ENCODE results near the gene SMG6. TPM values are rescaled to one million over a fixed set of nuclear protein-coding genes. Genes with fewer than 3 reads are reported as not detected.

Gene SMG6
- total RNA-seq, 2 donors from 2014 or later, result 33.2 to 82.9 TPM

DNA sequence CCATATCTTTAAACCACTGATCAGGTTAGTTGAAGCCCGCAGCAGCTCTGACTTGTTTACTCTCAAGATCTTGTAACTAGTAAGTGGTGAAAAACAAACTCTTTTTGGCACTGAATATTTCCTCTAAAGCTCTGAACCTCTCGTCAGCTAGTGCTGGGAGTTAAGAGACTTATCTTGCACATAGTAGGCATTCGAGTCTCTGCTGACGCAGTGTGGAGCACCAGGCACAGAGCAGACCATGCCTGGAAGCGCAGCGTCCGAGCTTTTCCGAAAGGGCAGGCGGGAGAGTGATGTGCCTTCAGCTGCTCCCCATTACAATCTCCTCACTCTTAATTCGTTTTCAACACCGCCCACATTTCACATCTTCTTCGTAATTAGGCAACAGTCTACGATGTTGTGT, 63.0 kb downstream of the SMG6 start:
- no peak for ATAC-seq (ENCODE audit: insufficient number of reproducible peaks, low FRiP score, low read depth)
- no peak overlapping the region for H3K4me3 ChIP-seq
- DNase-seq (ENCODE audit: low spot score), result no peak
- H3K9me3 ChIP-seq, result no peaks in the 10 kb centered on the region
- peaks cover 40 to 70% of the 10 kb centered on the region in 2 donors for H3K4me1 ChIP-seq (ENCODE audit: control insufficient read depth in 1 of 2, low read depth in 2 of 2)
- TF ChIP-seq, protein P1, sequence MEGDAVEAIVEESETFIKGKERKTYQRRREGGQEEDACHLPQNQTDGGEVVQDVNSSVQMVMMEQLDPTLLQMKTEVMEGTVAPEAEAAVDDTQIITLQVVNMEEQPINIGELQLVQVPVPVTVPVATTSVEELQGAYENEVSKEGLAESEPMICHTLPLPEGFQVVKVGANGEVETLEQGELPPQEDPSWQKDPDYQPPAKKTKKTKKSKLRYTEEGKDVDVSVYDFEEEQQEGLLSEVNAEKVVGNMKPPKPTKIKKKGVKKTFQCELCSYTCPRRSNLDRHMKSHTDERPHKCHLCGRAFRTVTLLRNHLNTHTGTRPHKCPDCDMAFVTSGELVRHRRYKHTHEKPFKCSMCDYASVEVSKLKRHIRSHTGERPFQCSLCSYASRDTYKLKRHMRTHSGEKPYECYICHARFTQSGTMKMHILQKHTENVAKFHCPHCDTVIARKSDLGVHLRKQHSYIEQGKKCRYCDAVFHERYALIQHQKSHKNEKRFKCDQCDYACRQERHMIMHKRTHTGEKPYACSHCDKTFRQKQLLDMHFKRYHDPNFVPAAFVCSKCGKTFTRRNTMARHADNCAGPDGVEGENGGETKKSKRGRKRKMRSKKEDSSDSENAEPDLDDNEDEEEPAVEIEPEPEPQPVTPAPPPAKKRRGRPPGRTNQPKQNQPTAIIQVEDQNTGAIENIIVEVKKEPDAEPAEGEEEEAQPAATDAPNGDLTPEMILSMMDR (IDR thresholded peaks at IDR 0.05), result no peak
- no peaks in the 10 kb centered on the region for H3K36me3 ChIP-seq
- no peaks in the 10 kb centered on the region for H3K27me3 ChIP-seq (replicated peaks; ENCODE audit: insufficient read depth)
- H3K27ac ChIP-seq, result peak overlapping the region; percentile 59 to 67

DNA sequence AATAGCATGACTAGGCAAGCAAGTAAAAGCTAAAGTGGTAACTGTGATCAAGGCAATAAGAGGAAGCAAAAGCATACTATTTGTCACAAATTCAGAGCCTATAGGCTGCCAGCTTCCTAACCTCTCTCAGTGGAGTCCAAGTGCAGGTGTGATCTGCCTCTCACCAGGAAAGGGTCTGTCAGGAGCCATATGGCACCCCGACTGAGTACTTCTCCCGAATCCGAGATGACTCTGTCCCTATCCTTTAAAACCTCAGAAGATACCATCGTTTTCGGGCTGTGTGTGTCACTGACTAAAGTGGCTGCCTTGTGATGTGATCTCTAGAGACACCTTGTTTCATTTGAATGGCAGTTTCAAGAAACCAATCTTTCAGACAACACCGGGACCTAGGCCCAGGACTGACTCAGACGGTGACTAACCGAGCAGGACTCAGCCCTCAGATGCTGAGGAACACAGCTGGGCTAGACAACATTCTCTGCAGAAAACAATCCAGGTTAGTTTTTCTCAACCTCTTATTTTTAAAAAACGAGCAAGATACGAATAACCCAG, 63.6 kb downstream of the SMG6 start:
- Histone ChIP-seq H3K4me3 (no peak overlapping the region), H3K4me1 (ENCODE audit: control insufficient read depth in 1 of 2, low read depth in 2 of 2) (peaks cover 45 to 72% of the 10 kb centered on the region in 2 donors), H3K36me3 (no peaks in the 10 kb centered on the region), H3K27me3 (replicated peaks; ENCODE audit: insufficient read depth) (no peaks in the 10 kb centered on the region), H3K9me3 (no peaks in the 10 kb centered on the region), H3K27ac (peak overlapping the region; percentile 59 to 67)
- TF ChIP-seq, protein P1 (IDR thresholded peaks at IDR 0.05), result no peak
- ATAC-seq (ENCODE audit: insufficient number of reproducible peaks, low FRiP score, low read depth), result no peak
- DNase-seq (ENCODE audit: low spot score), result peak; percentile 55

DNA sequence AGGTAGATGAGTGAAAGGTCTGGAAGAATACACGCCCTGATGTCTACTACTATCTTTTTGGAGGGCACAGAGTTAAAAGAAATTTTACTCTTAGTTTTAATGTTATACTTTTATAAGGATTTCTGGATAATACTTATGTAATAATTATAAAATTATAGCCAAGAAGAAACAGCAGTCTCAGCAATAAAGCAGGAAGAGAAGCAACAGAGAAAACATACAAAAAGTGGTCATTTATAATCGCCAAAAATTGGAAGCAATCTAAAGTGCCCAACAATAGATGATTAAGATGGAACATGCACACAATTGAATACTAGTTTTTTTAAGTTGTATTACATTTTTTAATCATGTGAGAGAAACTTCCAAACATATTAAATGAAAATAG, 64.4 kb downstream of the SMG6 start:
- no peaks in the 10 kb centered on the region for H3K27me3 ChIP-seq (replicated peaks; ENCODE audit: insufficient read depth)
- no peak for ATAC-seq (ENCODE audit: insufficient number of reproducible peaks, low FRiP score, low read depth)
- peaks cover 41 to 69% of the 10 kb centered on the region in 2 donors for H3K4me1 ChIP-seq (ENCODE audit: control insufficient read depth in 1 of 2, low read depth in 2 of 2)
- H3K36me3 ChIP-seq, result no peaks in the 10 kb centered on the region
- H3K27ac ChIP-seq, result peak overlapping the region; percentile 77 to 80
- no peak overlapping the region for H3K4me3 ChIP-seq
- TF ChIP-seq, protein P1 (IDR thresholded peaks at IDR 0.05), result no peak
- no peak for DNase-seq (ENCODE audit: low spot score)
- no peaks in the 10 kb centered on the region for H3K9me3 ChIP-seq

DNA sequence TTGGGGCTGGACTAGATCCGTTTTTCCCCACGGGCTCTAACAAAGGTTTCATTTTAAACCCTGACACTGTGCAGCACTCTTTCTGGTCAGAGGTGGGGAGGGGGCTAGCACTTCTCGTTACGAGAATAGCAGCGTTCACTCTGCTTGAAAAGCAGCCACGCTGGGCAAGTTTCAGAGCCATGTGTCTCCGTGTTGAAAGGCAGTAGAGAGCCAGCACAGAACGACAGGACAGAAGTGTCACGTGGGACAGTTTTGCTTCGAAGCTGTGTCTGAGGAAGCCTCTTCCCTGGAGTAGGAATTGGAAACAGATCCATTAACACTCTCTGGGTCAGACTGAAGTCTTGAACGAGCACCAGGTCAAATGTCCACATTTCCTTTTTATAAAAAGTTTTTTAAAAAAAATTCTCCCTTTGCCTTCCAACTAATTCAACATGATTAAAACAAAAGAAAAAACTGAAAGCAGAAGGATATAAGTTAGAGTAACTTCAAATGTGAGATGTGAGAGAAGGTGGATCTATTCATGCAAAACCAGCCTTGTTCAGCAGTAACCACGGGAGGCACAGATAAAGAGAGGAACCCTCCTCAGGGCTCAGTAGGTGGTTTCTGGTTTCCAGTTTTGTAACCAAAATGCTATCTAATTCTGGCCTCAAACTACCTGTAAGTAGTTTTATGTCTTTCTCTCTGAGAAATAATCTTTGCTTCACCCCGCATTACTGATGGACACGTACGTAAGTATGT, 65.0 kb downstream of the SMG6 start:
- no peaks in the 10 kb centered on the region for H3K9me3 ChIP-seq

DNA sequence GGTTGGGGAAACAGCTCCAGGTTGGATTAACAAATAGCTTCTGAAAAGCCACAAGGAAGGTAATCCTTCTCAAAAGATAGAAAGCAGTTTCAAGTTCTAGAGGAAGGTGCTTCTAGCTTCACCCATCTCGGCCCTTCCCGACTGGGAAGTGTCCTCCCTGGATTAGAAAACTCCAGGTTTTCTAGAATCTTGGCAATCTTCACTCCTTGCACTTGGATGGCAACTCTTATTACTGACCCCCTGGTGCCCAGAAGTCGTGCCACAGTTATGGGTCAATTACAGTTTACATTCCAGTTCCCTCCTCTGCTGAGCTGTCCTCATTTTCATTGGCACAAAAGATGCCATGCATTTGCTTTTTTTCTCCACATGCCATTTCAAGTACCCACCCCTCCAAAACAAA, 65.6 kb downstream of the SMG6 start:
- Histone ChIP-seq H3K9me3 (no peaks in the 10 kb centered on the region), H3K4me1 (ENCODE audit: control insufficient read depth in 1 of 2, low read depth in 2 of 2) (peaks cover 42 to 75% of the 10 kb centered on the region in 2 donors), H3K4me3 (peak overlapping the region; percentile 51), H3K36me3 (no peaks in the 10 kb centered on the region), H3K27ac (peak overlapping the region; percentile 77 to 80), H3K27me3 (replicated peaks; ENCODE audit: insufficient read depth) (no peaks in the 10 kb centered on the region)
- TF ChIP-seq, protein P1 (IDR thresholded peaks at IDR 0.05), result no peak
- ATAC-seq (ENCODE audit: insufficient number of reproducible peaks, low FRiP score, low read depth), result peak; percentile 34
- no peak for DNase-seq (ENCODE audit: low spot score)

More for the DNA sequence above, 65.0 kb downstream of the SMG6 start:
- Histone ChIP-seq H3K4me3 (peak overlapping the region; percentile 51), H3K4me1 (ENCODE audit: control insufficient read depth in 1 of 2, low read depth in 2 of 2) (peaks cover 39 to 68% of the 10 kb centered on the region in 2 donors), H3K36me3 (no peaks in the 10 kb centered on the region), H3K27ac (peak overlapping the region; percentile 77 to 80), H3K27me3 (replicated peaks; ENCODE audit: insufficient read depth) (no peaks in the 10 kb centered on the region)
- DNase-seq (ENCODE audit: low spot score) (no peak), ATAC-seq (ENCODE audit: insufficient number of reproducible peaks, low FRiP score, low read depth) (peak; percentile 10)
- TF ChIP-seq, protein P1 (IDR thresholded peaks at IDR 0.05), result no peak

Measured in thoracic aorta (tissue), 2 donors.